SU-DHL-6 (cell line): ENCODE data around the gene ZNF132.
A peak's percentile ranks its signal among the peaks of the same experiment; 100 is the strongest.

ENCODE experiments used
- H2AFZ ChIP-seq: fragments of 200-600 bp; sonication (generic); 2 replicates; pipeline ENCODE4 v1.6.1; 2014; ENCODE audit warnings: low read depth, mild to moderate bottlenecking, moderate library complexity, mixed read lengths, antibody characterized with exemption, low read length; ENCODE audit not compliant: severe bottlenecking
- H3F3A ChIP-seq: fragments of 200-600 bp; shearing (Covaris generic); 2 replicates; pipeline ENCODE4 v1.6.0; 2016; ENCODE audit warnings: antibody characterized with exemption, mild to moderate bottlenecking; ENCODE audit not compliant: insufficient read depth
- H3K27ac ChIP-seq: fragments of 200-600 bp; sonication (generic); 2 replicates; pipeline ENCODE4 v1.5.1; 2016; ENCODE audit warnings: low read depth, mild to moderate bottlenecking, low read length, moderate library complexity, mixed read lengths
- H3K27me3 ChIP-seq: fragments of 200-600 bp; sonication (generic), shearing (Covaris generic); 2 replicates; pipeline ENCODE4 v1.6.0; 2014; ENCODE audit warnings: mild to moderate bottlenecking, low read length
- H3K36me3 ChIP-seq: fragments of 200-600 bp; sonication (generic); 2 replicates; pipeline ENCODE4 v1.6.1; 2014; ENCODE audit warnings: mild to moderate bottlenecking, low read length, mixed read lengths
- H3K4me2 ChIP-seq: fragments of 300-600, 200-600 bp; shearing (Covaris generic), sonication (generic); 2 replicates; pipeline ENCODE4 v1.6.0; 2014; ENCODE audit warnings: low read length, low read depth, mild to moderate bottlenecking; ENCODE audit not compliant: poor library complexity, severe bottlenecking
- H3K4me3 ChIP-seq: fragments of 200-600 bp; sonication (generic); 2 replicates; pipeline ENCODE4 v1.5.1; 2014; ENCODE audit warnings: antibody characterized with exemption, low read length, mild to moderate bottlenecking, mixed read lengths; ENCODE audit not compliant: insufficient read depth, poor library complexity, severe bottlenecking
- H3K79me2 ChIP-seq: fragments of 200-600 bp; sonication (generic); 2 replicates; pipeline ENCODE4 v1.6.1; 2014; ENCODE audit warnings: mild to moderate bottlenecking, low read length, moderate library complexity; ENCODE audit not compliant: insufficient read depth
- H3K9ac ChIP-seq: fragments of 200-600 bp; sonication (generic); 2 replicates; pipeline ENCODE4 v1.7.0; 2014; ENCODE audit warnings: mild to moderate bottlenecking, low read length
- H3K9me2 ChIP-seq: fragments of 200-600 bp; sonication (generic); replicated peaks from 2 replicates; pipeline ENCODE4 v1.6.1; 2014; ENCODE audit warnings: low read length; ENCODE audit not compliant: insufficient read depth
- H3K9me3 ChIP-seq: fragments of 200-600 bp; sonication (generic); 2 replicates; pipeline ENCODE4 v1.6.1; 2014; ENCODE audit warnings: low read length, mixed read lengths; ENCODE audit not compliant: insufficient read depth
- H4K20me1 ChIP-seq: fragments of 200-600 bp; sonication (generic); 2 replicates; pipeline ENCODE4 v1.6.1; 2014; ENCODE audit warnings: low read depth, mild to moderate bottlenecking, antibody characterized with exemption, low read length, moderate library complexity, mixed read lengths
- CTCF ChIP-seq: fragments of 200-600 bp; sonication (generic); IDR thresholded peaks from one replicate; pipeline ENCODE4 v1.5.1; 2017; ENCODE audit warnings: antibody characterized with exemption, mild to moderate bottlenecking, low read length, moderate library complexity; ENCODE audit not compliant: insufficient read depth, poor library complexity, severe bottlenecking
- EZH2phosphoT487 ChIP-seq: fragments of 200-600 bp; sonication (generic), shearing (Covaris generic); conservative IDR thresholded peaks from 2 replicates; pipeline ENCODE4 v1.6.1; 2018; ENCODE audit warnings: mild to moderate bottlenecking, antibody characterized with exemption, low read length, moderate library complexity, mixed read lengths

Gene ZNF132

DNA sequence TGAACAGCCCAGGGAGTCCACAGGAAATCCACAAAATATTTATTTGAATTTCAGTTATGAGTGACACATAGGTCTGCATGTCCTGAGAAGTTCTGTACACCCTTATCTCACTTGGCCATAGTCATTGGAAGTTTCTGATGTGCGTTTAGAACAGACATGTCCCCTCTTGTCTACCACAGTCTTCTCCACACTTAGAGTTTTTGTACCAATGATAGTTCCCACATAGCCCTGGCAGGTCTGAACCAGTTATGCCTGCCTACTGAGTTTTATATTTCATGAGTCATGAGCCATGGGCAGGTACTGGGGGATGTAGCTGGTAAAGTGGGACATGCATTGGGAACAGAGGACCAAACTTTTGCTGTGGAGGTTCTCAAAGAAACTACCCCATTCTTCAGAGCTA is 11.3 kb downstream of the ZNF132 start:
- no peaks in the 10 kb centered on the region for H4K20me1 ChIP-seq
- H3F3A ChIP-seq, result no peaks in the 10 kb centered on the region
- no peak overlapping the region for H3K9ac ChIP-seq

DNA sequence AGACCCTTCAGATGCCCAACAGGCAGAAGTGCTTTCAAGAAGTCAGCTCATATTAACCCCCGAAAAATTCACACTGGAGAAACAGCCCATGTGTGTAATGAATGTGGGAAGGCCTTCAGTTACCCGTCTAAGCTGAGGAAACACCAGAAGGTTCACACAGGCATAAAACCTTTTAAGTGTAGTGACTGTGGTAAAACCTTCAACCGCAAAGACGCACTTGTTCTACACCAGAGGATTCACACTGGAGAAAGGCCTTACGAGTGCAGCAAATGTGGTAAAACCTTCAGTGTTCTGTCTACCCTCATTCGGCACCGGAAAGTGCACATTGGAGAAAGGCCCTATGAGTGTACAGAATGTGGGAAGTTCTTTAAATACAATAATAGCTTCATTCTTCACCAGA is 22.9 kb downstream of the ZNF132 start:
- TF ChIP-seq EZH2phosphoT487, result no peak
- no peaks in the 10 kb centered on the region for H3K79me2 ChIP-seq
- H3K27me3 ChIP-seq, result no peaks in the 10 kb centered on the region
- no peaks in the 10 kb centered on the region for H3K9me2 ChIP-seq
- H3K36me3 ChIP-seq, result no peaks in the 10 kb centered on the region
- H3F3A ChIP-seq, result peaks cover 8% of the 10 kb centered on the region; the same call in 1 of the 2 replicates
- no peak overlapping the region for H3K9ac ChIP-seq
- no peaks in the 10 kb centered on the region for H4K20me1 ChIP-seq
- no peak overlapping the region for H3K27ac ChIP-seq
- H3K4me3 ChIP-seq, result no peak overlapping the region
- no peaks in the 10 kb centered on the region for H3K9me3 ChIP-seq
- H3K4me2 ChIP-seq, result no peak overlapping the region
- no peak overlapping the region for H2AFZ ChIP-seq

More for the DNA sequence above, 11.3 kb downstream of the ZNF132 start:
- H3K27me3 ChIP-seq, result no peaks in the 10 kb centered on the region
- H3K4me3 ChIP-seq, result no peak overlapping the region
- H3K79me2 ChIP-seq, result no peaks in the 10 kb centered on the region
- peaks cover 14% of the 10 kb centered on the region; the same call in 1 of the 2 replicates for H3K9me3 ChIP-seq
- no peak for TF ChIP-seq EZH2phosphoT487
- no peak for TF ChIP-seq CTCF
- H3K27ac ChIP-seq, result no peak overlapping the region
- H3K4me2 ChIP-seq, result no peak overlapping the region
- no peaks in the 10 kb centered on the region for H3K9me2 ChIP-seq
- H3K36me3 ChIP-seq, result no peaks in the 10 kb centered on the region
- no peak overlapping the region for H2AFZ ChIP-seq

DNA sequence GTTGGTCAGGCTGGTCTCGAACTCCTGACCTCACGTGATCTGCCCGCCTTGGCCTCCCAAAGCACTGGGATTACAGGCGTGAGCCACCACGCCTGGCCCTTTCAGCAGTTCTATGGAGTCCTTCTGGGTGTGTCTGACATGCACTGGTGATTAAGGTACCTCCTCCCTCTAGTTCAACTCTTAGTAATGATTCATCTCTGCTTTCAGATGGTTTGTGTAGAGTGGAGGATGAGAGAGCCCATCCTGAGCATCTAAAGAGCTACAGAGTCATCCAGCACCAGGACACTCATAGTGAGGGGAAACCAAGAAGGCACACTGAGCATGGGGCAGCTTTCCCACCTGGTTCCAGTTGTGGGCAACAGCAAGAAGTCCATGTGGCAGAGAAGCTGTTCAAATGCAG is 23.3 kb downstream of the ZNF132 start:
- Histone ChIP-seq H4K20me1 (no peaks in the 10 kb centered on the region), H3K79me2 (no peaks in the 10 kb centered on the region), H3K4me3 (no peak overlapping the region), H3K9me3 (no peaks in the 10 kb centered on the region), H3K27ac (no peak overlapping the region), H3K36me3 (no peaks in the 10 kb centered on the region), H3K9ac (no peak overlapping the region), H3K4me2 (no peak overlapping the region), H2AFZ (no peak overlapping the region), H3F3A (peaks cover 8% of the 10 kb centered on the region; the same call in 1 of the 2 replicates), H3K27me3 (no peaks in the 10 kb centered on the region), H3K9me2 (no peaks in the 10 kb centered on the region)
- TF ChIP-seq EZH2phosphoT487, result no peak
- TF ChIP-seq CTCF, result no peak

GRCh38 chr19:58409010-58409790 is 30.8 kb downstream of the ZNF132 start:
- H3K4me3 ChIP-seq, result peak overlapping the region; percentile 67
- H2AFZ ChIP-seq, result peak overlapping the region; percentile 85
- H3K27ac ChIP-seq, result no peak overlapping the region
- peak overlapping the region; percentile 72 for H3K9ac ChIP-seq
- TF ChIP-seq CTCF (no peak), EZH2phosphoT487 (no peak)
- H3K27me3 ChIP-seq, result no peaks in the 10 kb centered on the region
- H4K20me1 ChIP-seq, result no peaks in the 10 kb centered on the region
- H3K9me2 ChIP-seq, result no peaks in the 10 kb centered on the region
- H3K36me3 ChIP-seq, result no peaks in the 10 kb centered on the region
- no peaks in the 10 kb centered on the region for H3K79me2 ChIP-seq
- H3K4me2 ChIP-seq, result peak overlapping the region; percentile 73
- peaks cover 8% of the 10 kb centered on the region; the same call in 1 of the 2 replicates for H3F3A ChIP-seq
- H3K9me3 ChIP-seq, result no peaks in the 10 kb centered on the region
